Activated CD4-positive, alpha-beta T cell treated with anti-CD3 and anti-CD28 coated beads, Interleukin-2, amount 10 ng/mL, durations not matched to agents 7 days and 5 days (primary cell): ENCODE results near the gene KIF13A. TPM values are rescaled to one million over a fixed set of nuclear protein-coding genes. Genes with fewer than 3 reads are reported as not detected.

Source experiments
- CTCF ChIA-PET: fragments of 350-600 bp; sonication (Branson Sonifier 250); formaldehyde crosslinking; loops from one replicate; lab custom pipeline; 2021; ENCODE audit warnings: antibody characterized with exemption; lab: Charles Lee
- POLR2A ChIA-PET: fragments of 350-600 bp; sonication (Branson Sonifier 250); formaldehyde crosslinking; loops from one replicate; lab custom pipeline; 2021; ENCODE audit warnings: antibody characterized with exemption; lab: Charles Lee
- DNase-seq: peaks from one replicate; pipeline ENCODE4 v3.0.0-alpha.2; 2020
- H3K27ac Mint-ChIP-seq: one replicate; pipeline ENCODE4 v1.8.0; 2021; ENCODE audit warnings: mild to moderate bottlenecking, moderate library complexity, mixed read lengths
- H3K27me3 Mint-ChIP-seq: one replicate; pipeline ENCODE4 v1.8.0; 2021; ENCODE audit warnings: mixed read lengths
- H3K36me3 Mint-ChIP-seq: one replicate; pipeline ENCODE4 v1.8.0; 2021; ENCODE audit warnings: low read depth, mixed read lengths
- H3K4me1 Mint-ChIP-seq: one replicate; pipeline ENCODE4 v1.8.0; 2021; ENCODE audit warnings: mixed read lengths
- H3K4me3 Mint-ChIP-seq: one replicate; pipeline ENCODE4 v1.8.0; 2021; ENCODE audit warnings: mild to moderate bottlenecking, moderate library complexity, mixed read lengths
- H3K9me3 Mint-ChIP-seq: one replicate; pipeline ENCODE4 v1.8.0; 2021; ENCODE audit warnings: mixed read lengths
- total RNA-seq, 2 experiments: library from RNA; stranded (reverse); gene quantifications; one replicate each; pipeline ENCODE4 v1.2.3, GENCODE V29; 2021

The KIF13A gene
- total RNA-seq, 2 experiments from 2014 or later, result not detected

DNA sequence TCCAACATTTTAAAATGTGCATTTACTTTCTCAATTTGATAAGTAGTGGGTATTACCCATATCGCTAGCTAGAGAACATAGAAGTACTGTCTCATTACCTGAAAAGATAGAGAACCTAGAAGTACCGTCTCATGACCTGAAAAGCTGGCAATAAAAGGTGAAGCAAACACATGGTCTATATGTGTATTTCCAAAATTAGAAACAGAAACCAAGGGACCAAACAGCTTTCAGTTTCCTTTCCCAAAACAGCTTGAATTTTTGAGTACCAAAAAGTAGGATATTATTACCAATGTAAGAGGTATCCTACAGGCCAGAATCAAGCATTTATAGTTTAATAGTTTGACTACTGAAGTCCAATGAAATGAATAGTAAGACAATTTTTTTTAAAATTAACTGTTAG, 77.2 kb downstream of the KIF13A start:
- no peak overlapping the region for H3K4me3 Mint-ChIP-seq
- POLR2A ChIA-PET, result no interaction called here
- CTCF ChIA-PET, result no interaction called here
- H3K27me3 Mint-ChIP-seq, result peaks cover 29% of the 10 kb centered on the region
- DNase-seq, result no peak
- peaks cover 4% of the 10 kb centered on the region for H3K9me3 Mint-ChIP-seq
- peak overlapping the region; percentile 41 for H3K27ac Mint-ChIP-seq
- peaks cover 24% of the 10 kb centered on the region for H3K4me1 Mint-ChIP-seq
- no peaks in the 10 kb centered on the region for H3K36me3 Mint-ChIP-seq

GRCh38 chr6:17908831-17909230, 78.6 kb downstream of the KIF13A start:
- CTCF ChIA-PET, result no interaction called here
- H3K4me1 Mint-ChIP-seq, result peaks cover 24% of the 10 kb centered on the region
- peaks cover 28% of the 10 kb centered on the region for H3K27me3 Mint-ChIP-seq
- H3K4me3 Mint-ChIP-seq, result no peak overlapping the region
- POLR2A ChIA-PET, result no interaction called here
- no peak for DNase-seq
- H3K36me3 Mint-ChIP-seq, result no peaks in the 10 kb centered on the region
- H3K27ac Mint-ChIP-seq, result peak overlapping the region; percentile 76
- H3K9me3 Mint-ChIP-seq, result peaks cover 4% of the 10 kb centered on the region

DNA sequence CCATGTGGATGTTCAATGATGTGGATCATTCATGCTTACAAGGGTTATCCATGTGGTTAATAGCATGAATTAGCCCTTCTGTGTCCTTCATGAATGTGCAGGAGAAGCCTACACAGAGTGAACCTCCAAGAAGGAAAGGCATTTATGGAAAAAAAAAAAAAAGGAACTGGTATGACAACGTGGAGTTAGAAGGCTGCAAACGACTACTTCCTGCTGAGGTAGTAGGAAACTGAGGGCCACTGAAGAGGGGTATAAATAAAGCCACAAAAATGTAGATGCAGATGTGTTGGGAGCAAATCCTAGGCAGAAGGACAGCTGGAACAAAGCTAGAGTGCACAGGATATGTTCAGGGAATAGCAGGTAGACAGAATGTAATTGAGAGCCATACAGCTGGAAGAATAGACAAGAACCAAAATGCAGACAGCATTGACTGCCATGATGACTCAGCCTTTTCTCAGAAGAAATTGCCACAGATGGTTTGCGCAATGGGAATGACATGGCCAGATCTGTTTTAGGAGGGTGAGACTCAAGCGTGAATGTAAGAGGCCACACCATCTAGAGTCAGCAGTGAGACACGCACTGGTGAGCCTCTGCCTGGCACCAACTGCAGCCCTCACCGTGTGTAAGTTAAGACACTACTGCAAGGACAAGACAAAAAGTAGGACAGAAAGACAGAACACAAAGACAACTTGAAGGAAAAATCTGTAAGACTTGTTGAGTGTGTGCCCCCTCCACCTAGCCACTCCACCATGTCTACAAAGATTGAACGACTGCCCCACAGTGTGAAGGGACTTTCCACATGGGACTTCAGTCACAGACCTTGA, 79.8 kb downstream of the KIF13A start:
- no peak overlapping the region for H3K27ac Mint-ChIP-seq
- no peak for DNase-seq

DNA sequence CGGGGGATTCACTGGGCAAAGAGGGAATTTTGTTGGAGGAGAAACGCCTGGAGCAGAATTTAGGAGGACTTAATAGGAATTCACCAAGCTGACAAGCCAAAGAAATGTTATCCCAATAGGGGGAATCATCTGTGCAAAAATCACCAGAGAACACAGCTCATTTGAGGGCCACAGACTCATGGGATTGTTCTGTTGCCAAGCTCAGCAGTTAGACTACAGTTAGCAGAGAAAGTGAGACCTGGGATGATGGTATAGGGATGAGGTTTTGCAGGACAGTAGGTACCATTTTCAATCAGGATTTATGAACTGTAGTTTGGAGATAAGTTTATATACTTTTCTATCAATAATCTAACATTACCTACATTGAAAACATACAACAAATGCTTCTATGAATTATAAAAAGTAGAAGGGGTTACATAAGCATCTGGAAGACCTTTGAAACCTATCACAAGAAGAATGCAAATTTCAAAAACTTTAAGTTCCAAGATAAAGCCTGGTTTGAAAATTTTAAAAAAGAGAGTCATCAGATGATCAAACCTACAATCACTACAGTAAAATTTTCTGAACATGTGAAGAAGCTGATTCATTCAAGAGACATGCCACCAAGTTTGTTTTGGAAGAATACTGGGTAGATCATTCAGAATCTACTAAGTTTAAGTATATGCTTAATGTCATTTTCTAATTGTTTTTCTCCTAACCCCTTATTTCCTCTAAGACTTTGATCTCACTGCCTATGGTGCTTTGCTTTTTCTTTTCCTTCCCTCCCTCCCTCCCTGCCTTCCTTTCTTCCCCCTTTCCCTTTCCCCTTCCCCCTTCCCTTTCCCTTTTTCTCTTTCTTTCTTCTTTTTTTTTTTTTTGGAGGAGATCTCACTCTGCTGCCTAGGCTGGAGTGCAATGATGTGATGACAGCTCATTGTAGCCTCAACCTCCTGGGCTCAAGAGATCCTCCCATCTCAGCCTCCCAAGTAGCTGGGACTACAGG, 81.5 kb downstream of the KIF13A start:
- DNase-seq, result no peak
- H3K27me3 Mint-ChIP-seq, result peaks cover 39% of the 10 kb centered on the region
- H3K4me3 Mint-ChIP-seq, result no peak overlapping the region
- peaks cover 22% of the 10 kb centered on the region for H3K4me1 Mint-ChIP-seq
- H3K9me3 Mint-ChIP-seq, result peaks cover 4% of the 10 kb centered on the region
- no peaks in the 10 kb centered on the region for H3K36me3 Mint-ChIP-seq
- ChIA-PET CTCF (interaction anchor here (0.8 kb wide), 1 partner anchor 12 kb away, joined by 3 read pairs; no protein-coding TSS in a partner anchor), POLR2A (no interaction called here)
- no peak overlapping the region for H3K27ac Mint-ChIP-seq

More for the DNA sequence above, 79.8 kb downstream of the KIF13A start:
- Mint-ChIP-seq H3K4me1 (peaks cover 24% of the 10 kb centered on the region), H3K4me3 (no peak overlapping the region), H3K9me3 (peaks cover 4% of the 10 kb centered on the region), H3K36me3 (no peaks in the 10 kb centered on the region), H3K27me3 (peaks cover 35% of the 10 kb centered on the region)
- ChIA-PET CTCF (no interaction called here), POLR2A (no interaction called here)

DNA sequence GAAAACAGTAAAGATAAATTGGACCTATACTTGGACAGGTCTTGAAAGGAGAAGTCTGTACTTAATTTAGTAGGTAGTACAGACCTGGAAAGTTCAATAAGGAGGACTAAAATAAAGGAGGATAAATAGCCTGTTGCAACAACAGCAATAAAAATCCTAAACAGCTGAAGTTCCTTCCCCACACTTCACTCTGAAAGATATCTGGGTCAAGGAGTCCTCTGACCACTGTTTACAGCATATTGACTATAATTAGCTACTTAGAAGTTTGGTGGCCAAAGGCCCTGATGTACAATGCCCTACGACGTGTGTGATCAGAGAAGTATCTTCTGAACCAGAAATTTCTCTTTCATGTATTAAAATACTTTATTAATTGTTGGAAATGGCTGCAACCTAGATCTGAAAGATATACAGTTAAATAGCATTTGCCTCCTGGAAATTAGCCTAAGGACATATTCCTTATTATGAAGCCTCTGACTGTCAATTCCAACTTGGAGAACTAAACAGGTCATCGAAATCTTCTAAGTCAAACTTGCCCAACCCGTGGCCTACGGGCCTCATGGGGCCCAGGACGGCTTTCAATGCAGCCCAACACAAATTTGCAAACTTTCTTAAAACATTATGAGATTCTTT, 82.8 kb downstream of the KIF13A start:
- H3K4me3 Mint-ChIP-seq, result no peak overlapping the region
- POLR2A ChIA-PET, result no interaction called here
- CTCF ChIA-PET, result no interaction called here
- no peak overlapping the region for H3K27ac Mint-ChIP-seq
- H3K4me1 Mint-ChIP-seq, result peaks cover 15% of the 10 kb centered on the region
- H3K36me3 Mint-ChIP-seq, result no peaks in the 10 kb centered on the region
- DNase-seq, result no peak
- H3K9me3 Mint-ChIP-seq, result peaks cover 4% of the 10 kb centered on the region
- peaks cover 41% of the 10 kb centered on the region for H3K27me3 Mint-ChIP-seq

- ChIA-PET CTCF (no interaction called here), POLR2A (no interaction called here)
- Mint-ChIP-seq H3K27ac (no peak overlapping the region), H3K27me3 (peaks cover 40% of the 10 kb centered on the region), H3K9me3 (no peaks in the 10 kb centered on the region), H3K4me3 (no peak overlapping the region), H3K4me1 (peaks cover 9% of the 10 kb centered on the region), H3K36me3 (no peaks in the 10 kb centered on the region)
- no peak for DNase-seq
These were observed 84.5 kb downstream of the KIF13A start for GRCh38 chr6:17902974-17903373.

DNA sequence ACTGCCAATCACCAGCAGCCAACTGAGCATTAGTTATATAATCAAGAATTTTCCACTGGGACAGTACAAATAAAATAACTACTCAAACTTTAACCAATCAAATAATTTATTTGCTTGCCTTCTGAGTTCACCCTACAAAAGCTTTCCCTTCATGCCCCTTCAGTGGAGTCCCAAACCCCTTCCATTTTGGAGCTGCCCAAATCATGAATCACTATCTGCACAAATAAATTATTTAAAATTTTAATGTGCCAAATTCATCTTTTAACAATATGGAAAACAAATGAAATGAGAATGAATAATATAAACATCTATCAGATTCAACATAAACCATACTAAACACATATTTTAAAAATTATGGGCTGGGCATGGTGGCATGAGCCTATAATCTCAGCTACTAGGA, 85.9 kb downstream of the KIF13A start:
- ChIA-PET CTCF (no interaction called here), POLR2A (no interaction called here)
- Mint-ChIP-seq H3K9me3 (no peaks in the 10 kb centered on the region), H3K27me3 (peaks cover 36% of the 10 kb centered on the region), H3K4me3 (no peak overlapping the region), H3K4me1 (no peaks in the 10 kb centered on the region), H3K27ac (no peak overlapping the region), H3K36me3 (no peaks in the 10 kb centered on the region)
- DNase-seq, result no peak

GRCh38 chr6:17900011-17900410, 87.4 kb downstream of the KIF13A start:
- ChIA-PET CTCF (no interaction called here), POLR2A (no interaction called here)
- no peaks in the 10 kb centered on the region for H3K36me3 Mint-ChIP-seq
- no peak overlapping the region for H3K4me3 Mint-ChIP-seq
- no peak for DNase-seq
- no peak overlapping the region for H3K27ac Mint-ChIP-seq
- H3K27me3 Mint-ChIP-seq, result peaks cover 27% of the 10 kb centered on the region
- no peaks in the 10 kb centered on the region for H3K4me1 Mint-ChIP-seq
- H3K9me3 Mint-ChIP-seq, result peaks cover 7% of the 10 kb centered on the region

DNA sequence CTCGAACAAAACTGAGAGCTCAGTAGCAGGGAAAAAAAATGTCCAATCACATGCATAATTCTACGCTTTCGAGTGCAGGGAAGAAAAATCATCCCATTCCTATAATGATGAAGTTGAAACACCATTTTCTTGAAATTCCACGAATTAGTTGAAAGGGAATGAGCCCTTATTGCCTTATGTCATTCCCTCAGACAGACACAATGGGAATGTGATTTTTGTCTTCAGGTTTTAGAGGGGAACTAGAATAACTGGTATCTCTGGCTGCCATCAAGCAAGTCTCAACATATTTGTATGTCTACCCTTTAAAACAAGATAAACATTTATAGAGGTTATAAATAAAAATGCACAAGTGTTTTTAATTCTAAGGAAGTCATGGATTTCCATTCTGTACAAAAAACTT, 87.9 kb downstream of the KIF13A start:
- ChIA-PET POLR2A (no interaction called here), CTCF (no interaction called here)
- peaks cover 26% of the 10 kb centered on the region for H3K27me3 Mint-ChIP-seq
- H3K4me3 Mint-ChIP-seq, result no peak overlapping the region
- no peaks in the 10 kb centered on the region for H3K4me1 Mint-ChIP-seq
- no peak for DNase-seq
- peaks cover 8% of the 10 kb centered on the region for H3K9me3 Mint-ChIP-seq
- H3K36me3 Mint-ChIP-seq, result no peaks in the 10 kb centered on the region
- no peak overlapping the region for H3K27ac Mint-ChIP-seq

GRCh38 chr6:17897681-17898080, 89.8 kb downstream of the KIF13A start:
- ChIA-PET POLR2A (no interaction called here), CTCF (no interaction called here)
- Mint-ChIP-seq H3K9me3 (peaks cover 10% of the 10 kb centered on the region), H3K27ac (no peak overlapping the region), H3K27me3 (peaks cover 20% of the 10 kb centered on the region), H3K36me3 (no peaks in the 10 kb centered on the region), H3K4me1 (no peaks in the 10 kb centered on the region), H3K4me3 (no peak overlapping the region)
- no peak for DNase-seq

DNA sequence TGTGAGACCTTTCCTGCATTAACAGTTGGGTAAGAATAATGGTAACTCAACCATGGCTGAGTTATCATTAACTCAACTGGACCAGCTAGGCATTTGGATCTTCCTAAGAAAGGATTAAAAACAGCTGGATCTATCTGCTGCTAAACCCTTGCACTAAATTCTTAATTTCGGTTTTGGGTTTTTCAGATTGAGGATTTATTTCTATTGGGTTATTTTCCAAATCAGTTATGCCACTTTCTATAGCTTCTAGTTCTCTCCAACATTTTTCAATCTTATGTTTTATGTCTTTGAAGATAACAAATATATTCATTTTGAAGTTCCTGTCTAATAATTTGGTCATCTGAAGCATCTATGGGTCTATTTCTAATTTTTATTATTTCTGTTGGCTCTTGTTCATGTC, 92.5 kb downstream of the KIF13A start:
- no peak overlapping the region for H3K27ac Mint-ChIP-seq
- POLR2A ChIA-PET, result no interaction called here
- H3K9me3 Mint-ChIP-seq, result peaks cover 10% of the 10 kb centered on the region
- no peak for DNase-seq
- CTCF ChIA-PET, result no interaction called here
- H3K4me3 Mint-ChIP-seq, result no peak overlapping the region
- no peaks in the 10 kb centered on the region for H3K4me1 Mint-ChIP-seq
- no peaks in the 10 kb centered on the region for H3K36me3 Mint-ChIP-seq
- H3K27me3 Mint-ChIP-seq, result peaks cover 25% of the 10 kb centered on the region

DNA sequence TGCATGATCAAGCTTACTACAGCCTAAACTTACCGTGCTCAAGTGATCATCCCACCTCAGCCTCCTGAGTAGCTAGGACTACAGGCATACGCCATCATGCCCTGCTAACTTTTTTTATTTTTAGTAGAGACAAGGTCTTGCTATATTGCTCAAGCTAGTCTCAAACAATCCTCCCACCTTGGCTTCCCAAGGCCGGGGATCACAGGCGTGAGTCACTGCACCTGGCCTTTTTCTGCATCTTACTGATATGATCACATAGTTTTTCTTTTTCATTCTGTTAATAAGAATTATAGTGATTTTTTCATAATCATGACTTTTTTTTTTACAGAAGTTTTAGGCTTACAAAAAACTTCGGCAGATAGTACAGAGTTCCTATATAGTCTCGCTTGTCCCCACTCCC, 93.2 kb downstream of the KIF13A start:
- no peak for DNase-seq
- Mint-ChIP-seq H3K9me3 (peaks cover 10% of the 10 kb centered on the region), H3K4me1 (no peaks in the 10 kb centered on the region), H3K4me3 (no peak overlapping the region), H3K27ac (no peak overlapping the region), H3K36me3 (no peaks in the 10 kb centered on the region), H3K27me3 (peaks cover 30% of the 10 kb centered on the region)
- ChIA-PET CTCF (no interaction called here), POLR2A (no interaction called here)
